ENCODE results near the gene MICAL2. TPM values are rescaled to one million over a fixed set of nuclear protein-coding genes. Genes with fewer than 3 reads are reported as not detected.

Gene MICAL2
- total RNA-seq, 1 experiment from 2014 or later, result 151 TPM

DNA sequence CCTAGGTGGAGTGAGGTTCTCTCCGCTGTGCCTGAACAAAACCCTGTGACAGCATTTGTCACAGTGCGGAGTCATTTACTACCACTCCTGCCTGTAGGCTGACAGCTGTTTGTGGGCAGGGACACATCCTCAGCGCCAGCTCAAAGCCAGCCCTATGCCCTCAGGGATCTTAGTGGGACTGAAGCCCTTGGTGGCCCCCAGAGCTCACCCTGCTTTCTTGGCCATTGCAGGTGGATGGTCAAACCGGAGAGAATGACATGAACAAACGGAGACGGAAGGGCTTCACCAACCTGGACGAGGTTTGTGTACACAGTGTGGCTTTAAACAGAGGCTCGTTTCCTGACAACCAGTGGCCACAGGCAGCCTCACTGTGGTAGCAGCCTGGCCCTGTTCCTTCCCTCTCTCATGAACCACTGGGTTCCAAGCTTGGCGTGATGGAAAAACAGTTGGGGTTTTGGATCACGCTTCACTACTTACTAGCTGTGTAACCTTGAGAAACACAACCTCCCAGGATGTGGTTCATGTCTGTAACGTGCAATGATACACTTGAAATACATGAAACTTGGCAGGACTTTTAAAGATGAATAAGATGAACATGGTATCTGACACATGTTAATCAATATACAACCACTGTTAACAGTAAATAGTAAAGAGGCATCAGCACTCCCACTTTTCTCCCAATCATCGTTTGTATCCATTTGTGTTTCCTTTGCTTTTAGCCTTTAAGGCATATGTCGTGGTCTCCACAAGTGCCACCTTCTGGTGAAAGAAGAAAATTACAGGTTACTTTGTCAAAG, 125.8 kb downstream of the MICAL2 start:
- peaks cover 29% of the 10 kb centered on the region for H3K36me3 Mint-ChIP-seq (ENCODE audit: insufficient read depth, unreplicated experiment)
- peak; percentile 73 for DNase-seq (ENCODE audit: unreplicated experiment)
- H3K27me3 Mint-ChIP-seq (ENCODE audit: insufficient read depth, unreplicated experiment), result no peaks in the 10 kb centered on the region
- POLR2A ChIA-PET, result interaction anchor here (0.6 to 1.7 kb wide), 5 partner anchors 113 to 185 kb away, joined by 3 to 5 read pairs (median 3); partner anchors contain the start of gene MICAL2
- BruUV-seq (replicated peaks), result no TSS peak
- peak overlapping the region; percentile 55 for H3K27ac Mint-ChIP-seq (ENCODE audit: low read depth, unreplicated experiment)
- peaks cover 16% of the 10 kb centered on the region for H3K4me1 Mint-ChIP-seq (ENCODE audit: insufficient read depth, unreplicated experiment)
- TF ChIP-seq, protein P1, sequence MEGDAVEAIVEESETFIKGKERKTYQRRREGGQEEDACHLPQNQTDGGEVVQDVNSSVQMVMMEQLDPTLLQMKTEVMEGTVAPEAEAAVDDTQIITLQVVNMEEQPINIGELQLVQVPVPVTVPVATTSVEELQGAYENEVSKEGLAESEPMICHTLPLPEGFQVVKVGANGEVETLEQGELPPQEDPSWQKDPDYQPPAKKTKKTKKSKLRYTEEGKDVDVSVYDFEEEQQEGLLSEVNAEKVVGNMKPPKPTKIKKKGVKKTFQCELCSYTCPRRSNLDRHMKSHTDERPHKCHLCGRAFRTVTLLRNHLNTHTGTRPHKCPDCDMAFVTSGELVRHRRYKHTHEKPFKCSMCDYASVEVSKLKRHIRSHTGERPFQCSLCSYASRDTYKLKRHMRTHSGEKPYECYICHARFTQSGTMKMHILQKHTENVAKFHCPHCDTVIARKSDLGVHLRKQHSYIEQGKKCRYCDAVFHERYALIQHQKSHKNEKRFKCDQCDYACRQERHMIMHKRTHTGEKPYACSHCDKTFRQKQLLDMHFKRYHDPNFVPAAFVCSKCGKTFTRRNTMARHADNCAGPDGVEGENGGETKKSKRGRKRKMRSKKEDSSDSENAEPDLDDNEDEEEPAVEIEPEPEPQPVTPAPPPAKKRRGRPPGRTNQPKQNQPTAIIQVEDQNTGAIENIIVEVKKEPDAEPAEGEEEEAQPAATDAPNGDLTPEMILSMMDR (IDR thresholded peaks at IDR 0.05; ENCODE audit: unreplicated experiment), result peak; percentile 72
- H3K4me3 Mint-ChIP-seq (ENCODE audit: unreplicated experiment), result no peak overlapping the region
- CTCF ChIA-PET, result interaction anchor here (0.7 to 8.9 kb wide), 41 partner anchors 10 to 305 kb away, joined by 3 to 83 read pairs (median 5); no protein-coding TSS in a partner anchor
- intact Hi-C loops (cut with micrococcal nuclease), result loop anchor here (1.0 to 5.0 kb wide), 7 partner anchors 46 to 304 kb away; partner anchors contain the start of gene MICAL2
- no peaks in the 10 kb centered on the region for H3K9me3 Mint-ChIP-seq (ENCODE audit: unreplicated experiment)

GRCh38 chr11:12236744-12237101, 126.3 kb downstream of the MICAL2 start:
- BruUV-seq (replicated peaks), result no TSS peak
- intact Hi-C loops (cut with micrococcal nuclease), result loop anchor here (1.0 to 5.0 kb wide), 6 partner anchors 46 to 304 kb away; partner anchors contain the start of gene MICAL2
- H3K27ac Mint-ChIP-seq (ENCODE audit: low read depth, unreplicated experiment), result peak overlapping the region; percentile 55
- H3K36me3 Mint-ChIP-seq (ENCODE audit: insufficient read depth, unreplicated experiment), result peaks cover 33% of the 10 kb centered on the region
- POLR2A ChIA-PET, result interaction anchor here (0.7 to 1.7 kb wide), 4 partner anchors 126 to 189 kb away, joined by 3 to 5 read pairs (median 4); partner anchors contain the start of gene MICAL2
- H3K9me3 Mint-ChIP-seq (ENCODE audit: unreplicated experiment), result no peaks in the 10 kb centered on the region
- H3K27me3 Mint-ChIP-seq (ENCODE audit: insufficient read depth, unreplicated experiment), result no peaks in the 10 kb centered on the region
- H3K4me3 Mint-ChIP-seq (ENCODE audit: unreplicated experiment), result no peak overlapping the region
- TF ChIP-seq, protein P1 (IDR thresholded peaks at IDR 0.05; ENCODE audit: unreplicated experiment), result no peak
- CTCF ChIA-PET, result interaction anchor here (0.7 to 8.9 kb wide), 43 partner anchors 9 to 323 kb away, joined by 3 to 83 read pairs (median 5); no protein-coding TSS in a partner anchor
- DNase-seq (ENCODE audit: unreplicated experiment), result no peak
- H3K4me1 Mint-ChIP-seq (ENCODE audit: insufficient read depth, unreplicated experiment), result peaks cover 14% of the 10 kb centered on the region

- no peak overlapping the region for H3K27ac Mint-ChIP-seq (ENCODE audit: low read depth, unreplicated experiment)
- ChIA-PET POLR2A (interaction anchor here (1.6 to 1.7 kb wide), 2 partner anchors 126 to 190 kb away, joined by 4 to 5 read pairs; partner anchors contain the start of gene MICAL2), CTCF (interaction anchor here (0.7 to 8.9 kb wide), 38 partner anchors 8 to 324 kb away, joined by 3 to 83 read pairs (median 6); no protein-coding TSS in a partner anchor)
- H3K4me3 Mint-ChIP-seq (ENCODE audit: unreplicated experiment), result no peak overlapping the region
- no peaks in the 10 kb centered on the region for H3K9me3 Mint-ChIP-seq (ENCODE audit: unreplicated experiment)
- peaks cover 9% of the 10 kb centered on the region for H3K4me1 Mint-ChIP-seq (ENCODE audit: insufficient read depth, unreplicated experiment)
- TF ChIP-seq, protein P1 (IDR thresholded peaks at IDR 0.05; ENCODE audit: unreplicated experiment), result no peak
- intact Hi-C loops (cut with micrococcal nuclease), result loop anchor here (5.0 kb wide), 2 partner anchors 45 to 305 kb away; no protein-coding TSS in a partner anchor
- no TSS peak for BruUV-seq (replicated peaks)
- H3K27me3 Mint-ChIP-seq (ENCODE audit: insufficient read depth, unreplicated experiment), result no peaks in the 10 kb centered on the region
- DNase-seq (ENCODE audit: unreplicated experiment), result no peak
- peaks cover 33% of the 10 kb centered on the region for H3K36me3 Mint-ChIP-seq (ENCODE audit: insufficient read depth, unreplicated experiment)
These were observed 127.0 kb downstream of the MICAL2 start for GRCh38 chr11:12237381-12237784.

GRCh38 chr11:12238420-12238819, 128.0 kb downstream of the MICAL2 start:
- TF ChIP-seq, protein P1 (IDR thresholded peaks at IDR 0.05; ENCODE audit: unreplicated experiment), result no peak
- H3K9me3 Mint-ChIP-seq (ENCODE audit: unreplicated experiment), result no peaks in the 10 kb centered on the region
- CTCF ChIA-PET, result interaction anchor here (0.6 to 8.9 kb wide), 13 partner anchors 7 to 191 kb away, joined by 3 to 83 read pairs (median 13); no protein-coding TSS in a partner anchor
- H3K36me3 Mint-ChIP-seq (ENCODE audit: insufficient read depth, unreplicated experiment), result peaks cover 33% of the 10 kb centered on the region
- DNase-seq (ENCODE audit: unreplicated experiment), result no peak
- intact Hi-C loops (cut with micrococcal nuclease), result loop anchor here (5.0 kb wide), 2 partner anchors 44 to 306 kb away; no protein-coding TSS in a partner anchor
- H3K4me3 Mint-ChIP-seq (ENCODE audit: unreplicated experiment), result no peak overlapping the region
- POLR2A ChIA-PET, result interaction anchor here (1.6 kb wide), 1 partner anchor 191 kb away, joined by 4 read pairs; no protein-coding TSS in a partner anchor
- H3K4me1 Mint-ChIP-seq (ENCODE audit: insufficient read depth, unreplicated experiment), result peaks cover under 1% of the 10 kb centered on the region
- BruUV-seq (replicated peaks), result no TSS peak
- H3K27me3 Mint-ChIP-seq (ENCODE audit: insufficient read depth, unreplicated experiment), result no peaks in the 10 kb centered on the region
- no peak overlapping the region for H3K27ac Mint-ChIP-seq (ENCODE audit: low read depth, unreplicated experiment)

Measured in MCF 10A (cell line).